ENCODE measurements around the gene HS6ST3. TPM values are rescaled to one million over a fixed set of nuclear protein-coding genes. Genes with fewer than 3 reads are reported as not detected.

Gene HS6ST3
- total RNA-seq, 6 donors from 2014 or later, result 0.03 to 1.0 (median 0.22) TPM; not detected in 1

DNA sequence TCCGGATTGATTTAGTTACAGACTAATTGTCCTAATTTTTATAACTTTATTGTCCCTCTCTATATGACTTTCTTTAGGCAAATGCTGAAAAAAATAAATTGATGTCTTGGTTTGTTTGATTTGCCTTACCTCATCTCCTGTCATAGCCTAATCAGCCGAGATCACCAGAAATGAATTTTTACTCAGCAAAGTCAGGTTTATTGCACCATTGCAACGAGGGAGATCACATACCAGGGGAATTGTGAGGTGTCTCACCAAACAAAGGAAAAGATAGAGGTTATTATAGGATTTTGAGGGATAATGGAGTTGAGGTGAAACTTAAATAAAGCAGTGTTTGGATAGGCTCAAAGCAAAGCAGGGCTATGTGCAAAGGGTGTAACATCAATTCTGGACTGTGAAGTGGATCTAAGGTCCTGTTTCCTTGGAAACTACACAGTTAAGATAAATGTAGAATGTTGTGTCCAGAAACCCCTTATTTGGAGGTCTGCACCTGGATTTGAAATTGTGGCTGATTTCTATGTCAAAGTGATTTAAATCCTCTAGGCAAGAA, 531.8 kb downstream of the HS6ST3 start:
- Histone ChIP-seq H3K9me3 (no peaks in the 10 kb centered on the region), H3K4me1 (no peaks in the 10 kb centered on the region), H3K27ac (no peak overlapping the region), H3K27me3 (no peaks in the 10 kb centered on the region), H3K36me3 (no peaks in the 10 kb centered on the region), H3K4me3 (no peak overlapping the region)
- 62 to 70% methylated on average over 3 of the region's 3 CpGs for WGBS, 2 donors
- DNase-seq (no peak), ATAC-seq (ENCODE audit: low FRiP score in 2 of 2) (no peak)
- no peak for TF ChIP-seq POLR2AphosphoS5 (IDR thresholded peaks at IDR 0.05)
- TF ChIP-seq, protein P1, sequence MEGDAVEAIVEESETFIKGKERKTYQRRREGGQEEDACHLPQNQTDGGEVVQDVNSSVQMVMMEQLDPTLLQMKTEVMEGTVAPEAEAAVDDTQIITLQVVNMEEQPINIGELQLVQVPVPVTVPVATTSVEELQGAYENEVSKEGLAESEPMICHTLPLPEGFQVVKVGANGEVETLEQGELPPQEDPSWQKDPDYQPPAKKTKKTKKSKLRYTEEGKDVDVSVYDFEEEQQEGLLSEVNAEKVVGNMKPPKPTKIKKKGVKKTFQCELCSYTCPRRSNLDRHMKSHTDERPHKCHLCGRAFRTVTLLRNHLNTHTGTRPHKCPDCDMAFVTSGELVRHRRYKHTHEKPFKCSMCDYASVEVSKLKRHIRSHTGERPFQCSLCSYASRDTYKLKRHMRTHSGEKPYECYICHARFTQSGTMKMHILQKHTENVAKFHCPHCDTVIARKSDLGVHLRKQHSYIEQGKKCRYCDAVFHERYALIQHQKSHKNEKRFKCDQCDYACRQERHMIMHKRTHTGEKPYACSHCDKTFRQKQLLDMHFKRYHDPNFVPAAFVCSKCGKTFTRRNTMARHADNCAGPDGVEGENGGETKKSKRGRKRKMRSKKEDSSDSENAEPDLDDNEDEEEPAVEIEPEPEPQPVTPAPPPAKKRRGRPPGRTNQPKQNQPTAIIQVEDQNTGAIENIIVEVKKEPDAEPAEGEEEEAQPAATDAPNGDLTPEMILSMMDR (IDR thresholded peaks at IDR 0.05), result no peak

DNA sequence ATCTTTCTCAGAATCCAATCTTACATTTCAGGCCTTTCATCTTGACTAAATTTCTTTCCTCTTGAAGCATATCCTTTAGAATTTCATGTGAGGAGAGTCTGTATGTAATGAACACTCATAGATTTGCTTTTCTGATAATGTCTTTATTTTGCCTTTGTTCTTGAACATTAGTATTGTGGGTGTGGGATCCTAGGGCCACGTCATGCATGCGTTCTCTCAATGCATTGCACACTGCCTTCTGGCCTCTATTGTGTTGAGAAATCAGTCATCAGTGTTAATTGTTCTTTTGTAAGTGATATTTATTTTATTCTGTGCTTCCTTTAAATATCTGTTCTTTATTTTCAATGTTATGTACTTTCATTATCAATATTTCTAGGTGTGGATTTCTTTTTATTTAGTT, 539.4 kb downstream of the HS6ST3 start:
- ATAC-seq (ENCODE audit: low FRiP score in 2 of 2), result no peak
- H3K27me3 ChIP-seq, result no peaks in the 10 kb centered on the region
- H3K4me1 ChIP-seq, result no peaks in the 10 kb centered on the region
- no peak for DNase-seq
- no peak for TF ChIP-seq POLR2A (IDR thresholded peaks at IDR 0.05)
- TF ChIP-seq EP300 (IDR thresholded peaks at IDR 0.05), result no peak
- TF ChIP-seq, protein P1 (IDR thresholded peaks at IDR 0.05), result no peak
- no peak for TF ChIP-seq POLR2AphosphoS5 (IDR thresholded peaks at IDR 0.05)
- WGBS, 2 donors, result 73 to 83% methylated on average over 2 of the region's 2 CpGs
- H3K36me3 ChIP-seq, result no peaks in the 10 kb centered on the region
- no peak overlapping the region for H3K4me3 ChIP-seq
- no peaks in the 10 kb centered on the region for H3K9me3 ChIP-seq
- H3K27ac ChIP-seq, result no peak overlapping the region

DNA sequence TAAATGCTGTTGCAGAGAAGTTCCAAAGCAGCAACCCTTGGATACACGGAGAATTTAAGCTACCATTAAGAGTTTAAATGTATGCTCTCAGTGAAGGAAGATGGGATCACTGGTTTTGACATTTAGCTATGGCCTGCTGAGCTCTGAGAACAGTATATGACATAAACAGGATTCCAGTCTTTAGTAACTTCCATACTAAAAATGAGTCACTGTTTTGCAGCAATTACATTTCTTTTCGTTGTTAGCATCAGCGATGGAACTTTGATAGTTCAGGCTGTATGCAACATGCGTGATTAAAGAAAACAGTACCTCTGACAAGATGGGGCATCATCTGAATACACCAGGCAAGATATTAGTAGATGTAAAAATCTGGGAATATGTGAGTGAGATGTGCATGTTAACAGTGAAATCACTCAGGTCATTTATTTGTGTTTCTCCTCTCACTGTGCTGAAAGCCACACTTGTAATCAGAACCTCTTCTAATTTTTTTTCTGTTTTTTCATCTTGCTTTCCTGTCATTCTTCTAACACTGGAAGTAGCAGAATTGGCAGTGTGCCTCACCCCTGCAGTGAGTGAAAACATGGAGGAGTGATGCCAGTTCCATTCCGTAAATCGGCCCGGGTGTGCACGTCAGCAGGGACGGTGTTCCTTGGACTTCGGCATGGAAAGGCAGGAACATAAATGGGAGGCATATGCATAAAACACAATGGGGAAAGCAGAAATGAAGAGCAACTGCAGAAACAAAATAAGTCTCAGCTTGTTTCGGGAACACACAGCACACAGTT, 542.8 kb downstream of the HS6ST3 start:
- ATAC-seq (ENCODE audit: low FRiP score in 2 of 2), result no peak
- WGBS, 2 donors, result 90% methylated on average over 11 of the region's 11 CpGs

DNA sequence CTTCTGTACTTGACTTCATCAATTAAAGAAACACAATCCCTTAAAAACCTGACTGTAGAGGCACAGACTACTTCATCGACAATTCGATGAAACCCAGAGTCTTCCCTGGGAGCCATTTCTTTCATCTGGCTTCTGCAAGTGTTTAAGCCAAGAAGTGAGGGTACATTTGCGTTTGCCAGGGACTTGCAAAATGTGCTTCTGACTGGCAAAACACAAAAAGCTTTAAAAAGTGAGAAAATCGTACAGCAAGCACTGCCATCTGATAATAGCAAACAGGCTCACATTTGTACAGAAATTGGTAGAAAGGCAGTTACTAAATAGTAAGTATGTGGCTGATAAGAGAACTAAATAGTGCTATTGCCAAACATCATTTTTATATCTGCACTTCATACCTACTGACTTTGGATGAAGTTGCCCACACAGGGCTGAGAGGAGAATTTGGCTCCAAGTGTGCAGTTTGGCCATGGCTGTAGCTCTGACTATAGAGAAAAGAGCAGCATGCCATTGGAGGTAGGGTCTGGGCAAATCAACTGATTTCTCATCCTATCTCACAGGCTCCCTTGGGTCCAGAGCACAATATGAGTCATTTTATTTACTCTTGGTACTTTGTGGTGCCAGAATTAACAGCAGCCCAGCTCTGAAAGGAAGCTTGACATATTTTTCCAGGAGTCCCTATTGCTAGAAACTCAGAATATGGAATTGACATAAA, 546.2 kb downstream of the HS6ST3 start:
- H3K27me3 ChIP-seq, result no peaks in the 10 kb centered on the region
- ATAC-seq (ENCODE audit: low FRiP score in 2 of 2) (no peak), DNase-seq (no peak)
- no peak overlapping the region for H3K27ac ChIP-seq
- no peaks in the 10 kb centered on the region for H3K4me1 ChIP-seq
- WGBS, 2 donors, result 86 to 91% methylated on average over 4 of the region's 4 CpGs
- H3K9me3 ChIP-seq, result no peaks in the 10 kb centered on the region
- TF ChIP-seq POLR2AphosphoS5 (IDR thresholded peaks at IDR 0.05) (no peak), EP300 (IDR thresholded peaks at IDR 0.05) (no peak), POLR2A (IDR thresholded peaks at IDR 0.05) (no peak)
- TF ChIP-seq, protein P1 (IDR thresholded peaks at IDR 0.05), result no peak
- H3K36me3 ChIP-seq, result no peaks in the 10 kb centered on the region
- no peak overlapping the region for H3K4me3 ChIP-seq

More for the DNA sequence above, 542.8 kb downstream of the HS6ST3 start:
- Histone ChIP-seq H3K9me3 (no peaks in the 10 kb centered on the region), H3K4me1 (no peaks in the 10 kb centered on the region), H3K36me3 (no peaks in the 10 kb centered on the region), H3K27me3 (no peaks in the 10 kb centered on the region), H3K4me3 (no peak overlapping the region), H3K27ac (no peak overlapping the region)
- TF ChIP-seq, protein P1 (IDR thresholded peaks at IDR 0.05), result no peak
- TF ChIP-seq POLR2A (IDR thresholded peaks at IDR 0.05), result no peak
- TF ChIP-seq POLR2AphosphoS5 (IDR thresholded peaks at IDR 0.05), result no peak
- TF ChIP-seq EP300 (IDR thresholded peaks at IDR 0.05), result no peak
- peak in 1 of 2 donors; percentile 8 for DNase-seq

Measured in upper lobe of left lung (tissue), 6 donors.